K562 (cell line): Measurements from ENCODE around the gene SFR1. TPM values are rescaled to one million over a fixed set of nuclear protein-coding genes. Genes with fewer than 3 reads are reported as not detected.

Experiments used
- BACH1 ChIP-seq: fragments of 200-800 bp; sonication (Bioruptor generic); IDR thresholded peaks from 2 replicates; pipeline ENCODE4 v1.6.1; 2016; ENCODE audit warnings: missing genetic modification characterization, missing compliant biosample characterization
- CTBP1 ChIP-seq: fragments of 450-650 bp; IDR thresholded peaks from 2 replicates; pipeline ENCODE4 v1.6.1; 2016; ENCODE audit warnings: borderline replicate concordance
- FIP1L1 ChIP-seq: fragments of 200-400 bp; formaldehyde crosslinking; IDR thresholded peaks from 2 replicates; pipeline ENCODE4 v1.6.1; 2018; ENCODE audit warnings: mild to moderate bottlenecking, low read depth, low read length; ENCODE audit not compliant: poor library complexity, severe bottlenecking
- FOS ChIP-seq: IDR thresholded peaks from 3 replicates; pipeline ENCODE4 v1.6.1; 2011; ENCODE audit not compliant: insufficient read length; ENCODE audit errors: extremely low read depth
- KAT7 ChIP-seq: sonication (generic); formaldehyde crosslinking; IDR thresholded peaks from 2 replicates; pipeline ENCODE4 v1.8.0; 2022; ENCODE audit warnings: missing genetic modification reagents, mild to moderate bottlenecking, borderline replicate concordance
- NR1H2 ChIP-seq: sonication (generic); formaldehyde crosslinking; IDR thresholded peaks from 2 replicates; pipeline ENCODE4 v1.4.0; 2020; ENCODE audit warnings: mild to moderate bottlenecking, missing genetic modification reagents
- PHB2 ChIP-seq: fragments of 450-650 bp; IDR thresholded peaks from 2 replicates; pipeline ENCODE4 v1.6.1; 2017; ENCODE audit warnings: low read depth
- SIN3B ChIP-seq: fragments of 450-650 bp; IDR thresholded peaks from 2 replicates; pipeline ENCODE4 v1.6.1; 2017; ENCODE audit warnings: low read depth, mild to moderate bottlenecking, moderate library complexity
- TBL1XR1 ChIP-seq, 2 experiments: IDR thresholded peaks; 2 replicates each; pipeline ENCODE4 v1.6.1; 2012; ENCODE audit warnings: improper control_type of control experiment in 2 of 2, low read length in 2 of 2, mild to moderate bottlenecking in 1 of 2
- ZNF384 ChIP-seq: IDR thresholded peaks from 2 replicates; pipeline ENCODE4 v1.6.1; 2012; ENCODE audit warnings: low read depth, low read length, improper control_type of control experiment
- ZNF75A ChIP-seq: fragments of 450-650 bp; formaldehyde crosslinking; IDR thresholded peaks from 2 replicates; pipeline ENCODE4 v1.4.0; 2020; ENCODE audit warnings: mild to moderate bottlenecking
- ZSCAN29 ChIP-seq: fragments of 450-650 bp; IDR thresholded peaks from 2 replicates; pipeline ENCODE4 v1.6.1; 2017
- polyA plus RNA-seq, 8 experiments: library from polyadenylated mRNA; depleted of rRNA in 4 of 8; stranded (reverse) in 5 of 8; unstranded in 3 of 8; fragments of >200 nt; fragmentation: Nextera tagmentation in 2 of 8; fragmentation: Illumina TruSeq in 1 of 8; extraction: Ambion mirVana in 2 of 8; extraction: Trizol in 1 of 8; gene quantifications; 2 replicates each; pipeline versions ENCODE4 v1.2.1 to v1.2.3, GENCODE V29; 2011 to 2014; ENCODE audit warnings: inconsistent platforms in 1 of 8, missing spikeins in 1 of 8
- total RNA-seq, 7 experiments: library from RNA; depleted of rRNA in 6 of 7; stranded (reverse); fragments of >200 nt in 6 of 7; fragmentation: Illumina TruSeq in 2 of 7; extraction: Trizol in 2 of 7; gene quantifications; 2 replicates each; pipeline versions ENCODE4 v1.2.1 to v1.2.3, GENCODE V29; 2011 to 2021; ENCODE audit warnings: low replicate concordance in 1 of 7
- TF ChIP-seq, protein P1 (sequence below), 2 experiments: fragments of 450-650 bp; IDR thresholded peaks; 2 replicates each; pipeline ENCODE4 v1.6.1; 2018; ENCODE audit warnings: mild to moderate bottlenecking in 2 of 2, low read depth in 1 of 2; ENCODE audit not compliant: partially characterized antibody in 2 of 2
- TF ChIP-seq, protein P2 (sequence below): fragments of 250-450 bp; sonication (Bioruptor Pico); IDR thresholded peaks from 2 replicates; pipeline ENCODE4 v1.4.0; 2020
- TF ChIP-seq, protein P3 (sequence below): fragments of 450-650 bp; formaldehyde crosslinking; conservative IDR thresholded peaks from 2 replicates; pipeline ENCODE4 v1.4.0; 2022; ENCODE audit warnings: mild to moderate bottlenecking, missing genetic modification characterization
- TF ChIP-seq, protein P4 (sequence below): sonication (generic); formaldehyde crosslinking; IDR thresholded peaks from 2 replicates; pipeline ENCODE4 v1.8.0; 2022; ENCODE audit warnings: mild to moderate bottlenecking, missing genetic modification reagents
- TF ChIP-seq, protein P5 (sequence below): fragments of 200-800 bp; sonication (Bioruptor generic); IDR thresholded peaks from 2 replicates; pipeline ENCODE4 v1.6.1; 2017; ENCODE audit warnings: missing genetic modification characterization, missing compliant biosample characterization

The SFR1 gene
- total and polyA plus RNA-seq, 9 of the 15 experiments (the other 6 are each of a cell fraction or from before 2014, with no cell fraction given), result 4.3 to 18.7 (median 9.1) TPM

DNA sequence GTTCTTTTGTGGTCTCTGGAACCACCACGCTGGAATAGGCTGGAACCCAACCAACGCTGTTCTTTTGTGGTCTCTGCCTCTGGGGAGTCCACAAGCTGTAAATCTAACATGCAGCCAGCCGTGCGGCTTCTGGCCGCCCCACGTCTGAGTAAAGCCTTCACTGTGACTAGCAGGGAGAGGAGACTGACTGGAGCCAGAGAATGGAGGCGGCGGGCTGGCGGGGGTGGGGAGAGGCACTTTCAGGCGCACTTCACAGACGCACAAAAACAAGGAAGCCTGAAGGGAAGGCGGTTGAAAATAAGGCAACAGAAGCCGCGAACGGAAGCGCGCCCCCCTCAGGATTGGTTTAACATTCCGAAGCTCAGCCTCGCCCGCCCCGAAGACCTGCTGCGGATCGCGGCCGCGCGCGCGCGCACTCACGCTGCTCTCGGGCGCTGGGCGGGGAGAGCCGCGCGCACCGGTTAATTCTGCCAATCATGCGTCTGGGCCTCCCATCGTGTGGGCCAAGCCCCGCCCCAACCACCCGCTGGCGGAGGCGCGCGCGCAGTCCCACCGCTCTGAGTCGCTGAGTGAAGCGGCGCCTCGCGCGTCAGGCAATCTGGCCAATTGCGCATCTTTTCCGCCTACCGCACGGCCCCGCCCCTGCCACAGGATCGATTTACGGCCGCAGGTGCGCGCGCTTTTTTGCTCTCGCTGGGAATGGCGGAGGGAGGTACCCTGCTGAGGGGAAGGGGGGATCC is at the start of gene SFR1 (continued):
- TF ChIP-seq, protein P1, sequence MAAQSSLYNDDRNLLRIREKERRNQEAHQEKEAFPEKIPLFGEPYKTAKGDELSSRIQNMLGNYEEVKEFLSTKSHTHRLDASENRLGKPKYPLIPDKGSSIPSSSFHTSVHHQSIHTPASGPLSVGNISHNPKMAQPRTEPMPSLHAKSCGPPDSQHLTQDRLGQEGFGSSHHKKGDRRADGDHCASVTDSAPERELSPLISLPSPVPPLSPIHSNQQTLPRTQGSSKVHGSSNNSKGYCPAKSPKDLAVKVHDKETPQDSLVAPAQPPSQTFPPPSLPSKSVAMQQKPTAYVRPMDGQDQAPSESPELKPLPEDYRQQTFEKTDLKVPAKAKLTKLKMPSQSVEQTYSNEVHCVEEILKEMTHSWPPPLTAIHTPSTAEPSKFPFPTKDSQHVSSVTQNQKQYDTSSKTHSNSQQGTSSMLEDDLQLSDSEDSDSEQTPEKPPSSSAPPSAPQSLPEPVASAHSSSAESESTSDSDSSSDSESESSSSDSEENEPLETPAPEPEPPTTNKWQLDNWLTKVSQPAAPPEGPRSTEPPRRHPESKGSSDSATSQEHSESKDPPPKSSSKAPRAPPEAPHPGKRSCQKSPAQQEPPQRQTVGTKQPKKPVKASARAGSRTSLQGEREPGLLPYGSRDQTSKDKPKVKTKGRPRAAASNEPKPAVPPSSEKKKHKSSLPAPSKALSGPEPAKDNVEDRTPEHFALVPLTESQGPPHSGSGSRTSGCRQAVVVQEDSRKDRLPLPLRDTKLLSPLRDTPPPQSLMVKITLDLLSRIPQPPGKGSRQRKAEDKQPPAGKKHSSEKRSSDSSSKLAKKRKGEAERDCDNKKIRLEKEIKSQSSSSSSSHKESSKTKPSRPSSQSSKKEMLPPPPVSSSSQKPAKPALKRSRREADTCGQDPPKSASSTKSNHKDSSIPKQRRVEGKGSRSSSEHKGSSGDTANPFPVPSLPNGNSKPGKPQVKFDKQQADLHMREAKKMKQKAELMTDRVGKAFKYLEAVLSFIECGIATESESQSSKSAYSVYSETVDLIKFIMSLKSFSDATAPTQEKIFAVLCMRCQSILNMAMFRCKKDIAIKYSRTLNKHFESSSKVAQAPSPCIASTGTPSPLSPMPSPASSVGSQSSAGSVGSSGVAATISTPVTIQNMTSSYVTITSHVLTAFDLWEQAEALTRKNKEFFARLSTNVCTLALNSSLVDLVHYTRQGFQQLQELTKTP (IDR thresholded peaks at IDR 0.05; ENCODE audit: low read depth in 1 of 2, partially characterized antibody in 2 of 2), result peak in 1 of 2 experiments; percentile 2
- TF ChIP-seq ZNF75A (CRISPR knock-in tag), result no peak
- TF ChIP-seq, protein P2, sequence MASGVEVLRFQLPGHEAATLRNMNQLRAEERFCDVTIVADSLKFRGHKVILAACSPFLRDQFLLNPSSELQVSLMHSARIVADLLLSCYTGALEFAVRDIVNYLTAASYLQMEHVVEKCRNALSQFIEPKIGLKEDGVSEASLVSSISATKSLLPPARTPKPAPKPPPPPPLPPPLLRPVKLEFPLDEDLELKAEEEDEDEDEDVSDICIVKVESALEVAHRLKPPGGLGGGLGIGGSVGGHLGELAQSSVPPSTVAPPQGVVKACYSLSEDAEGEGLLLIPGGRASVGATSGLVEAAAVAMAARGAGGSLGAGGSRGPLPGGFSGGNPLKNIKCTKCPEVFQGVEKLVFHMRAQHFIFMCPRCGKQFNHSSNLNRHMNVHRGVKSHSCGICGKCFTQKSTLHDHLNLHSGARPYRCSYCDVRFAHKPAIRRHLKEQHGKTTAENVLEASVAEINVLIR, result no peak
- TF ChIP-seq ZNF384, result no peak
- no peak for TF ChIP-seq KAT7 (CRISPR knock-in tag)
- TF ChIP-seq NR1H2 (CRISPR knock-in tag), result no peak
- no peak for TF ChIP-seq FOS
- no peak for TF ChIP-seq ZSCAN29
- TF ChIP-seq FIP1L1, result no peak
- peak in 1 of 2 experiments; percentile 43; a peak in 1 of 4 replicates for TF ChIP-seq TBL1XR1 (IDR thresholded peaks at IDR 0.05; ENCODE audit: low read length in 2 of 2)
- TF ChIP-seq, protein P3, sequence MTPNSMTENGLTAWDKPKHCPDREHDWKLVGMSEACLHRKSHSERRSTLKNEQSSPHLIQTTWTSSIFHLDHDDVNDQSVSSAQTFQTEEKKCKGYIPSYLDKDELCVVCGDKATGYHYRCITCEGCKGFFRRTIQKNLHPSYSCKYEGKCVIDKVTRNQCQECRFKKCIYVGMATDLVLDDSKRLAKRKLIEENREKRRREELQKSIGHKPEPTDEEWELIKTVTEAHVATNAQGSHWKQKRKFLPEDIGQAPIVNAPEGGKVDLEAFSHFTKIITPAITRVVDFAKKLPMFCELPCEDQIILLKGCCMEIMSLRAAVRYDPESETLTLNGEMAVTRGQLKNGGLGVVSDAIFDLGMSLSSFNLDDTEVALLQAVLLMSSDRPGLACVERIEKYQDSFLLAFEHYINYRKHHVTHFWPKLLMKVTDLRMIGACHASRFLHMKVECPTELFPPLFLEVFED (CRISPR knock-in tag), result no peak
- peak; percentile 97 for TF ChIP-seq CTBP1
- TF ChIP-seq PHB2, result no peak
- no peak for TF ChIP-seq BACH1
- no peak for TF ChIP-seq SIN3B
- TF ChIP-seq, protein P4, sequence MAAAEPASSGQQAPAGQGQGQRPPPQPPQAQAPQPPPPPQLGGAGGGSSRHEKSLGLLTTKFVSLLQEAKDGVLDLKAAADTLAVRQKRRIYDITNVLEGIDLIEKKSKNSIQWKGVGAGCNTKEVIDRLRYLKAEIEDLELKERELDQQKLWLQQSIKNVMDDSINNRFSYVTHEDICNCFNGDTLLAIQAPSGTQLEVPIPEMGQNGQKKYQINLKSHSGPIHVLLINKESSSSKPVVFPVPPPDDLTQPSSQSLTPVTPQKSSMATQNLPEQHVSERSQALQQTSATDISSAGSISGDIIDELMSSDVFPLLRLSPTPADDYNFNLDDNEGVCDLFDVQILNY (CRISPR knock-in tag), result no peak
- TF ChIP-seq, protein P5, sequence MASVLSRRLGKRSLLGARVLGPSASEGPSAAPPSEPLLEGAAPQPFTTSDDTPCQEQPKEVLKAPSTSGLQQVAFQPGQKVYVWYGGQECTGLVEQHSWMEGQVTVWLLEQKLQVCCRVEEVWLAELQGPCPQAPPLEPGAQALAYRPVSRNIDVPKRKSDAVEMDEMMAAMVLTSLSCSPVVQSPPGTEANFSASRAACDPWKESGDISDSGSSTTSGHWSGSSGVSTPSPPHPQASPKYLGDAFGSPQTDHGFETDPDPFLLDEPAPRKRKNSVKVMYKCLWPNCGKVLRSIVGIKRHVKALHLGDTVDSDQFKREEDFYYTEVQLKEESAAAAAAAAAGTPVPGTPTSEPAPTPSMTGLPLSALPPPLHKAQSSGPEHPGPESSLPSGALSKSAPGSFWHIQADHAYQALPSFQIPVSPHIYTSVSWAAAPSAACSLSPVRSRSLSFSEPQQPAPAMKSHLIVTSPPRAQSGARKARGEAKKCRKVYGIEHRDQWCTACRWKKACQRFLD (CRISPR knock-in tag), result no peak
